Measurements from ENCODE around the gene PROZ. TPM values are rescaled to one million over a fixed set of nuclear protein-coding genes. Genes with fewer than 3 reads are reported as not detected.

The PROZ gene
- total and polyA plus RNA-seq, 2 of the 13 experiments (the other 11 are each of a cell fraction or from before 2014, with no cell fraction given) = 5.6 to 22.5 TPM

DNA sequence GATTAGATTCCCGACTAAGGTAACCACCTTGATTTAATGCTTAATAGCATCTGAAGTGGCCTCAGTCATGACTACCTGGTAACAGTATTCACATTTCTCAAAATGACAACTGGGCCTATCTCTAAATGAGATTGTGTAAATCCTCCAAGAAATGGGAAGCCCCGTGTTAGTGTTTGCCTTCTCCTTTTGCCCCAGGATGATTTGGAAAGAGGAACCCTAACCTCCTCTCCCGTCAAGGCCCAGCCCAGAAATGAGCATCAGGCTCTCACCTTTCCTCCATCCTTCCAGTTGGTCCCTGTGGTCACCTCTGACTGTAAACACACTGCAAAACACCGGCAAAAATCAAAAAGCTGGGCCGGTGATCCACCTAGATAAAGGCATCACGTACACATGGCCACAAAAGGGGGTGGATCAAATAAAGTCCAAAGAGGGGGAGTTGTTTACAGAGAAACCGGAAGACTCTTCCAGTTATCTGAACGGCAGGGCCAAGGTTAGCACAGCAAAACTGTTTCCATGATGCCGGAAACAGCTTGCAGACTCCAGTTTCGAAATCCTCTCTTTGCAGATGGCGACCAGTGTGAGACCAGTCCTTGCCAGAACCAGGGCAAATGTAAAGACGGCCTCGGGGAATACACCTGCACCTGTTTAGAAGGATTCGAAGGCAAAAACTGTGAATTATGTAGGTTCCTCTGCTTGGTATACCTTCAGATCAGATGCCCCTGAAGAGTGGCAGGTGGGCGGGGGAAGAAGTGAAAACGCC, 19.5 kb upstream of the PROZ start (continued):
- TF ChIP-seq, protein P1, sequence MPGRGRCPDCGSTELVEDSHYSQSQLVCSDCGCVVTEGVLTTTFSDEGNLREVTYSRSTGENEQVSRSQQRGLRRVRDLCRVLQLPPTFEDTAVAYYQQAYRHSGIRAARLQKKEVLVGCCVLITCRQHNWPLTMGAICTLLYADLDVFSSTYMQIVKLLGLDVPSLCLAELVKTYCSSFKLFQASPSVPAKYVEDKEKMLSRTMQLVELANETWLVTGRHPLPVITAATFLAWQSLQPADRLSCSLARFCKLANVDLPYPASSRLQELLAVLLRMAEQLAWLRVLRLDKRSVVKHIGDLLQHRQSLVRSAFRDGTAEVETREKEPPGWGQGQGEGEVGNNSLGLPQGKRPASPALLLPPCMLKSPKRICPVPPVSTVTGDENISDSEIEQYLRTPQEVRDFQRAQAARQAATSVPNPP (CRISPR knock-in tag; IDR thresholded peaks at IDR 0.05) = no peak
- TF ChIP-seq ZNF124 (CRISPR knock-in tag; IDR thresholded peaks at IDR 0.05) = no peak
- no peak for TF ChIP-seq PTBP1 (IDR thresholded peaks at IDR 0.05; ENCODE audit: low read depth, low read length, poor library complexity, severe bottlenecking)
- TF ChIP-seq, protein P2, sequence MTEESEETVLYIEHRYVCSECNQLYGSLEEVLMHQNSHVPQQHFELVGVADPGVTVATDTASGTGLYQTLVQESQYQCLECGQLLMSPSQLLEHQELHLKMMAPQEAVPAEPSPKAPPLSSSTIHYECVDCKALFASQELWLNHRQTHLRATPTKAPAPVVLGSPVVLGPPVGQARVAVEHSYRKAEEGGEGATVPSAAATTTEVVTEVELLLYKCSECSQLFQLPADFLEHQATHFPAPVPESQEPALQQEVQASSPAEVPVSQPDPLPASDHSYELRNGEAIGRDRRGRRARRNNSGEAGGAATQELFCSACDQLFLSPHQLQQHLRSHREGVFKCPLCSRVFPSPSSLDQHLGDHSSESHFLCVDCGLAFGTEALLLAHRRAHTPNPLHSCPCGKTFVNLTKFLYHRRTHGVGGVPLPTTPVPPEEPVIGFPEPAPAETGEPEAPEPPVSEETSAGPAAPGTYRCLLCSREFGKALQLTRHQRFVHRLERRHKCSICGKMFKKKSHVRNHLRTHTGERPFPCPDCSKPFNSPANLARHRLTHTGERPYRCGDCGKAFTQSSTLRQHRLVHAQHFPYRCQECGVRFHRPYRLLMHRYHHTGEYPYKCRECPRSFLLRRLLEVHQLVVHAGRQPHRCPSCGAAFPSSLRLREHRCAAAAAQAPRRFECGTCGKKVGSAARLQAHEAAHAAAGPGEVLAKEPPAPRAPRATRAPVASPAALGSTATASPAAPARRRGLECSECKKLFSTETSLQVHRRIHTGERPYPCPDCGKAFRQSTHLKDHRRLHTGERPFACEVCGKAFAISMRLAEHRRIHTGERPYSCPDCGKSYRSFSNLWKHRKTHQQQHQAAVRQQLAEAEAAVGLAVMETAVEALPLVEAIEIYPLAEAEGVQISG (CRISPR knock-in tag; IDR thresholded peaks at IDR 0.05) = peak; percentile 84
- TF ChIP-seq ZNF33B (CRISPR knock-in tag; IDR thresholded peaks at IDR 0.05) = peak; percentile 52; the same call in 1 of the 2 replicates
- TF ChIP-seq IRF2 (CRISPR knock-in tag; IDR thresholded peaks at IDR 0.05) = peak; percentile 84
- TF ChIP-seq DR1 (CRISPR knock-in tag; IDR thresholded peaks at IDR 0.05) = no peak
- no peak for TF ChIP-seq CREBL2 (CRISPR knock-in tag; IDR thresholded peaks at IDR 0.05; ENCODE audit: borderline replicate concordance)
- no peak for TF ChIP-seq CREB3 (CRISPR knock-in tag; IDR thresholded peaks at IDR 0.05)
- TF ChIP-seq SNAPC4 (CRISPR knock-in tag; IDR thresholded peaks at IDR 0.05) = 0 out of 2 replicates have a peak, but pooled peaks have one; percentile 74
- TF ChIP-seq FOXK2 (IDR thresholded peaks at IDR 0.05) = peak; percentile 94
- no peak for TF ChIP-seq EEA1 (CRISPR knock-in tag; IDR thresholded peaks at IDR 0.05; ENCODE audit: borderline replicate concordance)
- no peak for TF ChIP-seq ATM (IDR thresholded peaks at IDR 0.05; ENCODE audit: borderline replicate concordance)
- peak; percentile 72; the same call in 1 of the 2 replicates for TF ChIP-seq ZNF775 (CRISPR knock-in tag; IDR thresholded peaks at IDR 0.05; ENCODE audit: borderline replicate concordance)
- TF ChIP-seq ZNF563 (CRISPR knock-in tag; IDR thresholded peaks at IDR 0.05) = peak; percentile 81
- TF ChIP-seq, protein P3, sequence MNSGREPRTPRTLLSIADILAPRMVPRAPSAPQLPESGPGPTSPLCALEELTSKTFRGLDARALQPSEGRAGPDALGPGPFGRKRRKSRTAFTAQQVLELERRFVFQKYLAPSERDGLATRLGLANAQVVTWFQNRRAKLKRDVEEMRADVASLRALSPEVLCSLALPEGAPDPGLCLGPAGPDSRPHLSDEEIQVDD (CRISPR knock-in tag; IDR thresholded peaks at IDR 0.05; ENCODE audit: borderline replicate concordance) = no peak
- TF ChIP-seq ZNF260 (CRISPR knock-in tag; IDR thresholded peaks at IDR 0.05; ENCODE audit: borderline replicate concordance, low read depth) = no peak
- TF ChIP-seq RAD21 (CRISPR knock-in tag; IDR thresholded peaks at IDR 0.05) = 0 out of 2 replicates have a peak, but pooled peaks have one; percentile 23

All from HepG2 (cell line).